GM12892 (cell line): Measurements from ENCODE around the gene CERS4.

Source experiments
- POLR2A ChIP-seq: IDR thresholded peaks from 2 replicates; pipeline ENCODE4 v1.6.1; 2011; ENCODE audit warnings: low read depth, low read length, control low read depth
- POLR2AphosphoS5 ChIP-seq: IDR thresholded peaks from 2 replicates; pipeline ENCODE4 v1.6.1; 2011; ENCODE audit warnings: low read depth, low read length, control low read depth
- TAF1 ChIP-seq: IDR thresholded peaks from 2 replicates; pipeline ENCODE4 v1.6.1; 2011; ENCODE audit warnings: low read depth, mild to moderate bottlenecking, control low read depth, low read length, borderline replicate concordance

GRCh38 chr19:8259922-8260247 is 50.7 kb downstream of the CERS4 start:
- TF ChIP-seq POLR2AphosphoS5 (no peak), POLR2A (no peak), TAF1 (no peak)
